Liver (tissue), 3 donors: ENCODE measurements around the gene TREX2.
"Not testable (repeated sequence)": the region's sequence is repeated elsewhere in the genome, so short reads cannot be mapped to it uniquely, and the experiment has no call there.

Experiments
- ATF3 ChIP-seq: IDR thresholded peaks from 2 replicates; pipeline ENCODE4 v1.6.1; 2016; ENCODE audit warnings: antibody characterized with exemption
- CTCF ChIP-seq: fragments of 150-350 bp; IDR thresholded peaks from 2 replicates; pipeline ENCODE4 v1.5.1; 2017; ENCODE audit warnings: improper control_type of control experiment, low read depth, low read length; ENCODE audit not compliant: missing input control
- EGR1 ChIP-seq, 2 donors: IDR thresholded peaks; 2 replicates each; pipeline ENCODE4 v1.6.1; 2016 to 2018; ENCODE audit warnings: antibody characterized with exemption in 2 of 2, low read depth in 2 of 2
- GABPA ChIP-seq, 2 donors: IDR thresholded peaks in 1 of 2; conservative IDR thresholded peaks in 1 of 2; 2 replicates each; pipeline ENCODE4 v1.6.1; 2016; ENCODE audit warnings: antibody characterized with exemption in 2 of 2, mild to moderate bottlenecking in 1 of 2, moderate library complexity in 1 of 2
- JUND ChIP-seq, 2 donors: IDR thresholded peaks; 2 replicates each; pipeline ENCODE4 v1.6.1; 2016; ENCODE audit warnings: antibody characterized with exemption in 2 of 2
- MAX ChIP-seq: IDR thresholded peaks from 2 replicates; pipeline ENCODE4 v1.6.1; 2016; ENCODE audit warnings: antibody characterized with exemption
- NR2F2 ChIP-seq: IDR thresholded peaks from 2 replicates; pipeline ENCODE4 v1.6.1; 2016; ENCODE audit warnings: antibody characterized with exemption
- RAD21 ChIP-seq, 2 donors: IDR thresholded peaks; 2 replicates each; pipeline ENCODE4 v1.6.1; 2016; ENCODE audit warnings: antibody characterized with exemption in 2 of 2, mild to moderate bottlenecking in 2 of 2
- REST ChIP-seq: IDR thresholded peaks from 2 replicates; pipeline ENCODE4 v1.6.1; 2016; ENCODE audit warnings: antibody characterized with exemption, mild to moderate bottlenecking
- SP1 ChIP-seq: IDR thresholded peaks from 2 replicates; pipeline ENCODE4 v1.6.1; 2018; ENCODE audit warnings: antibody characterized with exemption, mild to moderate bottlenecking
- TAF1 ChIP-seq: conservative IDR thresholded peaks from 2 replicates; pipeline ENCODE4 v1.6.1; 2016; ENCODE audit warnings: antibody characterized with exemption, mild to moderate bottlenecking
- YY1 ChIP-seq: IDR thresholded peaks from 2 replicates; pipeline ENCODE4 v1.6.1; 2016; ENCODE audit warnings: antibody characterized with exemption, mild to moderate bottlenecking
- ZBTB33 ChIP-seq: IDR thresholded peaks from 2 replicates; pipeline ENCODE4 v1.6.1; 2016; ENCODE audit warnings: antibody characterized with exemption
- donor health status: healthy.
- donor health status: healthy.

GRCh38 chrX:153404333-153404732 lies 41.5 kb downstream of the TREX2 start:
- not testable (repeated sequence) for TF ChIP-seq YY1; CTCF; TAF1; ATF3; NR2F2; EGR1 (IDR thresholded peaks at IDR 0.05; ENCODE audit: low read depth in 2 of 2); MAX; SP1; RAD21 (IDR thresholded peaks at IDR 0.05); REST; JUND (IDR thresholded peaks at IDR 0.05); ZBTB33; GABPA (IDR thresholded peaks at IDR 0.05 in 1 of 2, conservative IDR thresholded peaks at IDR 0.05 in 1 of 2)
